Body of pancreas (tissue), 4 donors: Measurements from ENCODE around the gene PPARA.

Source experiments
- POLR2A ChIP-seq, 3 donors: fragments of 450-650 bp; IDR thresholded peaks; one replicate each; pipeline ENCODE4 v1.6.1; 2016; ENCODE audit warnings: antibody characterized with exemption in 3 of 3, mild to moderate bottlenecking in 2 of 3
- TF ChIP-seq, protein P1 (sequence below), 7 experiments: fragments of 450-650 bp in 4 of 7; fragments of 200-600 bp in 3 of 7; sonication (generic) in 3 of 7; IDR thresholded peaks; one replicate each; pipeline ENCODE4 v1.5.1; 2016 to 2019; ENCODE audit warnings: antibody characterized with exemption in 7 of 7

DNA sequence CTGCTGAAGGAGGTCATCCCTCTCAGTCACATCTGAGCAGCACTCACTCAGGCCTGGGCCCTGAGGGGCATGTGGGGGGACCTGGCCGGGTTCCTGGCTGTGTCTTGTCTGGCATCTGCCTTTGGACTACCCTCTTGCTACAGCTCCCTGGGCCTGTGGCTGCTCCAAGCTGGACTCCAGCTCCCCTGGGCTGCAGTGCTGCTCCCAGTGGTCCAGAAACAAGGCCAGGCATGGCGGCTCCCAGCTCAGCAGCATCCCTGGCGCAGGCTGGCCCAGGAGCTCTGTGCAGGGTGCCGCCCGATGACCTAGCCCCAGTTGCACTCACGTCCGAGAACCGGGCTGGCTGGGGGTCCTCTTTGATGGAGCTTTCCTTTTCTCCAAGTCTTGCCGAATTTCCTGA, 94.4 kb downstream of the PPARA start:
- TF ChIP-seq, protein P1, sequence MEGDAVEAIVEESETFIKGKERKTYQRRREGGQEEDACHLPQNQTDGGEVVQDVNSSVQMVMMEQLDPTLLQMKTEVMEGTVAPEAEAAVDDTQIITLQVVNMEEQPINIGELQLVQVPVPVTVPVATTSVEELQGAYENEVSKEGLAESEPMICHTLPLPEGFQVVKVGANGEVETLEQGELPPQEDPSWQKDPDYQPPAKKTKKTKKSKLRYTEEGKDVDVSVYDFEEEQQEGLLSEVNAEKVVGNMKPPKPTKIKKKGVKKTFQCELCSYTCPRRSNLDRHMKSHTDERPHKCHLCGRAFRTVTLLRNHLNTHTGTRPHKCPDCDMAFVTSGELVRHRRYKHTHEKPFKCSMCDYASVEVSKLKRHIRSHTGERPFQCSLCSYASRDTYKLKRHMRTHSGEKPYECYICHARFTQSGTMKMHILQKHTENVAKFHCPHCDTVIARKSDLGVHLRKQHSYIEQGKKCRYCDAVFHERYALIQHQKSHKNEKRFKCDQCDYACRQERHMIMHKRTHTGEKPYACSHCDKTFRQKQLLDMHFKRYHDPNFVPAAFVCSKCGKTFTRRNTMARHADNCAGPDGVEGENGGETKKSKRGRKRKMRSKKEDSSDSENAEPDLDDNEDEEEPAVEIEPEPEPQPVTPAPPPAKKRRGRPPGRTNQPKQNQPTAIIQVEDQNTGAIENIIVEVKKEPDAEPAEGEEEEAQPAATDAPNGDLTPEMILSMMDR (IDR thresholded peaks at IDR 0.05): no peak
- no peak for TF ChIP-seq POLR2A (IDR thresholded peaks at IDR 0.05)
